ENCODE measurements around the gene RSPH3.

DNA sequence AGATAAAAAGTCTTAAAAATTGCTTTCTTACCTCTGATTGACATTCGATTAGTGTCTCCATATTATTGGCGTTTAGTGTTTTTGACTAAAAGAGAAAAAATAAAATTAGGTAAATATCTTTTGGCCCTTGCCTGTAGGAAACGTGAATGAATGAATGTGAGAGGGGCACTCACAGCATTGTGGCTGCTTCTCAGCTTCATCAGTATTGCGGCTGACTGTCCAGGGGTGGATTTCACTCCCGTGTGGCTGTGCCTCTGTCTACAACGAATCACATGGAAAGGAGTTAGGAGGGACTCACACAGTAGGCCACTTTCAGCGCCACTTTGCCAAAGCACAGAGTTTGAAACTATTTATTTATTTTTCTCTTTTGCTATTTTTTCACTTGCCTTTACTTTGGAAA lies 43.9 kb upstream of the RSPH3 start:
- TF ChIP-seq, protein P1, sequence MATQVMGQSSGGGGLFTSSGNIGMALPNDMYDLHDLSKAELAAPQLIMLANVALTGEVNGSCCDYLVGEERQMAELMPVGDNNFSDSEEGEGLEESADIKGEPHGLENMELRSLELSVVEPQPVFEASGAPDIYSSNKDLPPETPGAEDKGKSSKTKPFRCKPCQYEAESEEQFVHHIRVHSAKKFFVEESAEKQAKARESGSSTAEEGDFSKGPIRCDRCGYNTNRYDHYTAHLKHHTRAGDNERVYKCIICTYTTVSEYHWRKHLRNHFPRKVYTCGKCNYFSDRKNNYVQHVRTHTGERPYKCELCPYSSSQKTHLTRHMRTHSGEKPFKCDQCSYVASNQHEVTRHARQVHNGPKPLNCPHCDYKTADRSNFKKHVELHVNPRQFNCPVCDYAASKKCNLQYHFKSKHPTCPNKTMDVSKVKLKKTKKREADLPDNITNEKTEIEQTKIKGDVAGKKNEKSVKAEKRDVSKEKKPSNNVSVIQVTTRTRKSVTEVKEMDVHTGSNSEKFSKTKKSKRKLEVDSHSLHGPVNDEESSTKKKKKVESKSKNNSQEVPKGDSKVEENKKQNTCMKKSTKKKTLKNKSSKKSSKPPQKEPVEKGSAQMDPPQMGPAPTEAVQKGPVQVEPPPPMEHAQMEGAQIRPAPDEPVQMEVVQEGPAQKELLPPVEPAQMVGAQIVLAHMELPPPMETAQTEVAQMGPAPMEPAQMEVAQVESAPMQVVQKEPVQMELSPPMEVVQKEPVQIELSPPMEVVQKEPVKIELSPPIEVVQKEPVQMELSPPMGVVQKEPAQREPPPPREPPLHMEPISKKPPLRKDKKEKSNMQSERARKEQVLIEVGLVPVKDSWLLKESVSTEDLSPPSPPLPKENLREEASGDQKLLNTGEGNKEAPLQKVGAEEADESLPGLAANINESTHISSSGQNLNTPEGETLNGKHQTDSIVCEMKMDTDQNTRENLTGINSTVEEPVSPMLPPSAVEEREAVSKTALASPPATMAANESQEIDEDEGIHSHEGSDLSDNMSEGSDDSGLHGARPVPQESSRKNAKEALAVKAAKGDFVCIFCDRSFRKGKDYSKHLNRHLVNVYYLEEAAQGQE (IDR thresholded peaks at IDR 0.05; ENCODE audit: borderline replicate concordance): no peak
- no peak for TF ChIP-seq EZH2 (IDR thresholded peaks at IDR 0.05; ENCODE audit: borderline replicate concordance, insufficient read depth, low read length, poor library complexity, severe bottlenecking)
- no peak for TF ChIP-seq RAD21 (conservative IDR thresholded peaks at IDR 0.05)
- no peak for TF ChIP-seq CTCF (IDR thresholded peaks at IDR 0.05; ENCODE audit: poor library complexity, severe bottlenecking)
- TF ChIP-seq EP300 (conservative IDR thresholded peaks at IDR 0.05; ENCODE audit: poor library complexity, severe bottlenecking): no peak
- no peak for TF ChIP-seq SMC3 (conservative IDR thresholded peaks at IDR 0.05; ENCODE audit: poor library complexity)
- no peak for TF ChIP-seq TAF1 (IDR thresholded peaks at IDR 0.05; ENCODE audit: low read depth)
- TF ChIP-seq MXI1 (conservative IDR thresholded peaks at IDR 0.05; ENCODE audit: poor library complexity, severe bottlenecking): no peak
- no peak for TF ChIP-seq POLR2AphosphoS5 (IDR thresholded peaks at IDR 0.05)

Data from neural cell (in vitro differentiated cells).